ENCODE measurements around the gene TSSK1B. TPM values are rescaled to one million over a fixed set of nuclear protein-coding genes. Genes with fewer than 3 reads are reported as not detected.
"Not testable (repeated sequence)": the region's sequence is repeated elsewhere in the genome, so short reads cannot be mapped to it uniquely, and the experiment has no call there.

Gene TSSK1B
- total RNA-seq, 1 donor = 0.43 TPM

DNA sequence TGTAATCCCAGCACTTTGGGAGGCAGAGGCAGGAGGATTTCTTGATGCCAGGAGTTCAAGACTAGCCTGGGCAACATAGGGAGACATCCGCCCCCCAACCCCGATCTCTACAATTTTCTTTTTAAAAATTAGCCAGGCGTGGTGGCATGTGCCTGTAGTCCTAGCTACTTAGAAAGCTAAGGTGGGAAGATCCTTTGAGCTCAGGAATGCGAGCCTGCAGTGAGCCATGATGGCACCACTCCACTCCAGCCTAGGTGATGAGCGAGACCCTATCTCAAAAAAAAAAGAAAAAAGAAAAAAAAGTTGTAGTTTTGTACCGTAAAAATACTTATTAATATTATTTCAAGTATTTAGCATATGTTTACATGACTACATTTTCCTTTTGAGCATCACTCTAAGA, 29.3 kb downstream of the TSSK1B start:
- no peak for DNase-seq (ENCODE audit: low read depth)
- no peak overlapping the region for H3K4me3 ChIP-seq (ENCODE audit: low read depth, low read length)
- TF ChIP-seq, protein P1, sequence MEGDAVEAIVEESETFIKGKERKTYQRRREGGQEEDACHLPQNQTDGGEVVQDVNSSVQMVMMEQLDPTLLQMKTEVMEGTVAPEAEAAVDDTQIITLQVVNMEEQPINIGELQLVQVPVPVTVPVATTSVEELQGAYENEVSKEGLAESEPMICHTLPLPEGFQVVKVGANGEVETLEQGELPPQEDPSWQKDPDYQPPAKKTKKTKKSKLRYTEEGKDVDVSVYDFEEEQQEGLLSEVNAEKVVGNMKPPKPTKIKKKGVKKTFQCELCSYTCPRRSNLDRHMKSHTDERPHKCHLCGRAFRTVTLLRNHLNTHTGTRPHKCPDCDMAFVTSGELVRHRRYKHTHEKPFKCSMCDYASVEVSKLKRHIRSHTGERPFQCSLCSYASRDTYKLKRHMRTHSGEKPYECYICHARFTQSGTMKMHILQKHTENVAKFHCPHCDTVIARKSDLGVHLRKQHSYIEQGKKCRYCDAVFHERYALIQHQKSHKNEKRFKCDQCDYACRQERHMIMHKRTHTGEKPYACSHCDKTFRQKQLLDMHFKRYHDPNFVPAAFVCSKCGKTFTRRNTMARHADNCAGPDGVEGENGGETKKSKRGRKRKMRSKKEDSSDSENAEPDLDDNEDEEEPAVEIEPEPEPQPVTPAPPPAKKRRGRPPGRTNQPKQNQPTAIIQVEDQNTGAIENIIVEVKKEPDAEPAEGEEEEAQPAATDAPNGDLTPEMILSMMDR (IDR thresholded peaks at IDR 0.05; ENCODE audit: insufficient read depth, low read depth, low read length) = no peak

DNA sequence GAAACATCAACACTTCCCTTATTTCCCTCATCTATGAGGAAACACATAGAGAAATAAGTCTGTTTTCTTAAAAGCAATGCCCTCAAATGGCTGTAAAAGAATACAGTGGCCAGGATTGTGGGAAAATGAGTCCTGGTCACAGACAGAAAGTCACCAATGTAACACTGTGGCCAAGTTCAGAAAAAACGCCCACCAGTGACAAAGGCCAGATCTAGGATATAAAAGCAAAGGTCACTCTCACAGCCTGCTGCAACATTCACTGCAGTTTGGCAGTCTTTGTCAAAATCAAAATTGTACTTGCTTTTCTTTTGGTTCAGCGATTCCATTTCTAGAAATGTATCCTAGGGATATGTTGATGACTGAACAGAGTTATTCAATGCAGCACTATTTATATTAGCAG, 30.5 kb downstream of the TSSK1B start:
- no peak for DNase-seq (ENCODE audit: low read depth)
- H3K4me3 ChIP-seq (ENCODE audit: low read depth, low read length) = no peak overlapping the region
- TF ChIP-seq, protein P1 (IDR thresholded peaks at IDR 0.05; ENCODE audit: insufficient read depth, low read depth, low read length) = no peak

DNA sequence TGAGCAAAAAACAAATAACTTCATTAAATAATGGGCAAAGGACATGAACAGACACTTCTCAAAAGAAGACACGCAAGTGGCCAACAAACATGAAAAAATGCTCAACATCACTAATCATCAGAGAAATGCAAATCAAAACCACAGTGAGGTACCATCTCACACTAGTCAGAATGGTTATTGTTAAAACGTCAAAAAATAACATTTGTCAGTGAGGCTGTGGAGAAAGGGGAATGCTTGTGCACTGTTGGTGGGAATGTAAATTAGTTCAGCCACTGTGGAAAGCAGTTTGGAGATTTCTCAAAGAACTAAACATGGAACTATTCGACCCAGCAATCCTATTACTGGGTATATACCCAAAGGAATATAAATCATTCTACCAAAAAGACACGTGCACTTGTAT, 36.8 kb downstream of the TSSK1B start:
- not testable (repeated sequence) for H3K4me3 ChIP-seq (ENCODE audit: low read depth, low read length); DNase-seq (ENCODE audit: low read depth)

DNA sequence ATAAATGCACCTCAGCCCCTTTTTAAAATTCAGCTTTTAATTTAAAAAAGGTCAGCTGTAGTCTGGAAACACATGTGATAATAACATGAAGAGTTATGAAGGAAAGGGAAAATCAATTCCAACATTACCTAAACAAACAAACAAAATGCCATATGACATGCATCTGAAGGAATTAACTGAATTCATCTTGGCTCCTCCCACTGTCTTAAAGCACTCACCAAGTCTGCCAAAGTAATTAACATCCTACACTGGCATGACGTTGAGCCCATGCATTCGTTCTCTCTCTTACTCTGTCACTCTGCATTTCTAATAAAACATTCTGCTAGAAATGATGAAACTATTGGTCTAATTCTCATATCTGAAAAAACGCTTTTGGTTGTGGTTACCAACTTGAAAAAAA, 37.7 kb downstream of the TSSK1B start:
- no peak overlapping the region for H3K4me3 ChIP-seq (ENCODE audit: low read depth, low read length)
- no peak for DNase-seq (ENCODE audit: low read depth)
- TF ChIP-seq, protein P1 (IDR thresholded peaks at IDR 0.05; ENCODE audit: insufficient read depth, low read depth, low read length) = no peak

DNA sequence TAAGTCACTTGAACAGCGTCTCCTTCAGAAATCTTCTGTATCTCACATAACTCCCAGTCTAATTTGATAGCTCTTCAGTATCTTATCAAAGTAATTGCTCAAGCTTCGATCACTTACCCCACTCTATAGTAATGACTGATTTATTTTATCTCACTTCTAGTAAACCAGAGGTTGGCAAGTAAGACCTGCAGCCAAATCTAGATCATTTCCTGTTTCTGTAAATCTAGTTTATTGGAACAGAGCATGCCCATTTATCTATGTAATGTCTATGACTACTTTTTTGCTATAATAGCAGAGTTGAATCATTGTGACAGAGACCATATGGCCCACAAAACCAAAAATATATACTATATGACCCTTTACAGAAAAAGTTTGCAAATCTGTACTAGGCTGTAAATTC, 40.1 kb downstream of the TSSK1B start:
- DNase-seq (ENCODE audit: low read depth) = peak; percentile 60
- TF ChIP-seq, protein P1 (IDR thresholded peaks at IDR 0.05; ENCODE audit: insufficient read depth, low read depth, low read length) = no peak
- no peak overlapping the region for H3K4me3 ChIP-seq (ENCODE audit: low read depth, low read length)

DNA sequence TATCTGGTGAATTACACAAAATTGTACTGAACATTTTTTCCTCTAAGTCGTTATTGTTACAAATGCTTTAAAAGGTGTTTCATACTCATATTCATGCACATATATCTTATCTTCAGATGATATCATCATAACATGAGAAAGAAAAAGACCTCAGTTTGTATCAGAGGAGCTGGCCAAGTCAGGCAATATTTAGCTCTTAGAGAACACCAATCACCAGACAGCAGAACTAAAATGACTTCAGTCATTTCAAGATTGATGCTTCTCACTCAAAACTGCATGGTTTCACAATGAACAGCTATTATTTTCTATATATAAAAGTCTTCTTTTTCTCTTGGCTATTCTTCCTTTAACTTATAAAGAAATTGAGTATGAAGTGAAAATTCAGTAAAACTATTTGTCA, 44.6 kb downstream of the TSSK1B start:
- TF ChIP-seq, protein P1 (IDR thresholded peaks at IDR 0.05; ENCODE audit: insufficient read depth, low read depth, low read length) = no peak
- no peak overlapping the region for H3K4me3 ChIP-seq (ENCODE audit: low read depth, low read length)
- DNase-seq (ENCODE audit: low read depth) = no peak

DNA sequence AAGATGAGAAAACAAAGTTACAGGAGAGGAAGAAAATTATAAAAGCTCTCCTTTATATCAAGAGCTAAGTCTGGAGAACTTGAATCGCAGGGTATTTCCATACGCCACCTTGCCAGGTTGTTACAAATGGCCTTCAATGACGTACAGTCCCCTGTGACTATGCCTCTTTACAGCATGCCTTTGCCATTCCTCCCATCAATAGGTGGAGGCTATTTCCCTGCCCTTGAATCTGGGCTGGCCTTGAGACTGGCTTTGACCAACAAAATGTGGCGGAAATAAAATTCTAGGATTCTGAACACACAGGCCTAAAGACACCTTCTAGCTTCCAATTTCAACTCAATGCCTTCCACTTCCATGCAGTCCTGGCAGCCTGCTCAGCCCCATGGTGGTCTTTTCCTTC, 45.7 kb downstream of the TSSK1B start:
- TF ChIP-seq, protein P1 (IDR thresholded peaks at IDR 0.05; ENCODE audit: insufficient read depth, low read depth, low read length) = no peak
- no peak for DNase-seq (ENCODE audit: low read depth)
- H3K4me3 ChIP-seq (ENCODE audit: low read depth, low read length) = no peak overlapping the region

All from fibroblast of villous mesenchyme (primary cell).